Measurements from ENCODE around the gene USP3.
"Not testable (repeated sequence)": the region's sequence is repeated elsewhere in the genome, so short reads cannot be mapped to it uniquely, and the experiment has no call there.

USP3 gene

DNA sequence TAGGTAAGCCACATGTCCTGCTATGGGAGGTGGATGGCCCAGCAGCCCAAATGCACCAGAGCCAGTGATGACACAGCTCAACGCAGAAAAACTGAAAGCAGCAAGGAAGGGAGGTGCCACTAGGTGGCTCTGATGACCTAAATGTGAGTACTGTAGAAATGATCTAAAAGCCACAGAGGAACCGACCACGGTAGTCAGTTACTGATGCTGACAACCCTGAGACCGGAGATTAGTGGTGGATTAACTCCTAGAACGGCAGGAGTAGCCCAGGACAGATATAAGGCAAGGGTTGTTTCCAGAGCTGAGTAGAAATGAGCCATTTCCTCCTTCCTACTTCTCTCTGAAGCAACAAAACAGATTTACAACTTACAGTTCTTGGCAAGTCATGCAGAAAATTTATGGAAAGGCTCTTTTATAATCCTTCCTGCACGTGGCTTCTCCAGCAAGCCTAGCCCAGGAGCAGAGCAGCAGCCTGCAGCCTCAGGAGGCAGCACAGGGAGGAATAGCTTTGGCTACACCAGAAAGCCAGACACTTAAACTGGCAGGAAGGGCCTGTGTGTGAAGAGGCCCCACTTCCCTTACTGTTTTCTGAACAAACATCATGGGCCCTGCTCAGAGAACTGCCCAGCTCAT lies 105.9 kb downstream of the USP3 start:
- DNase-seq (ENCODE audit: low read depth), result no peak

DNA sequence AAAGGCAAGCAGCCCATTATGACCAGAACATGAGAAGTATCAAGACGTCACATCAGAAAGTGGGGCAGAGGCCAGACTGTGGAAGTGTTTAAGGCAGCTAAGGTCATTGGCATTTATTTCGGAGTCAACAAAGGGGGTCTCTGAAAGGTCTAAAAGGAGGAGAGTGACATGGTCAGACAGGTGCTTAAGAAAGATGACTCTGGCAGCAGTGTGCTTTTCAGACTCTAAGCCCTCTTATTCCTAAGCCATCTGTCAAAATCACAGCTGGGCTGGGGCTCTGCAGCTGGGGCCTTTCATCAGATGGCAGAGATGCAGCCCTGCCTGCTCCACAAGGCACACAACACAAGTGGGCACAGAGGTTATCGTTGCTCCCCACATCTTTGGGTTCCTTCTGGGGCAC lies 106.8 kb downstream of the USP3 start:
- DNase-seq (ENCODE audit: low read depth), result no peak

DNA sequence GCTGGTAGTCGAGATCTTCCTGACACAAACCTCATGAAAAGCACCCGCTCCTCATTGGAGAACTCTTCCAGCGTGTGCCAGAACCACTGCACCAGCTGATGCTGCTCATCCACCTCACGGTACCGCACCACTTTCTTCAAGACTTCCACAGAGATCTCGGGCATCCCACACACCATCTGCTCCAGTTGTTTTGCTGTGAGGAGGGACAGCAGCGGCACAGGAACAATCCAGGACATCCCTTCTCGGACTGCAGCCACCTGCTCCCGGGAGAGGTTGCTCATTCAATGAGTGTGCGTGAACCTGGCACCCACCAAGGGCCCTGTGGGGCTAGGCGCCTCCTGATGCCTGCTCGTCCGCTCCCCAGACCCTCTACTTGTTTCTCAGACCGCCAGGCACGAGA lies 107.9 kb downstream of the USP3 start:
- no peak for DNase-seq (ENCODE audit: low read depth)

DNA sequence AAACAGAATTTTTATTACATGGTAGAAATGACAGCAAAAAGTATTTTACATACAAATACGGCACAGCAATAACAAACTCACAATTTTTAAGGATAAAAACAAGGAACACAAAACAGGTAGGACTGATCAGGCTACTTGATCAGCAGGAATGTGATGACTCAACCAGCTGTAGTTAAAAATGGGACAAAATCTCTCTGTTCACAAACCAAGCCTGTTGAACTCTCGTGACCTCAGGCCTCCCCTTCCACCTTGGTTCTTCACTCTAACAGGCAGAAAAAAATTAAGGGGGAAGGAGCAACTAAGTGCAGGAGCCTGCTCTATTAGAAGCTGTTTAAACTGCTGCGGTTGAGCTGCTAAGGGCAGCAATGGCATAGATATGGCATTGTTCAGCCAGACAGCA lies 111.5 kb downstream of the USP3 start:
- DNase-seq (ENCODE audit: low read depth), result no peak

DNA sequence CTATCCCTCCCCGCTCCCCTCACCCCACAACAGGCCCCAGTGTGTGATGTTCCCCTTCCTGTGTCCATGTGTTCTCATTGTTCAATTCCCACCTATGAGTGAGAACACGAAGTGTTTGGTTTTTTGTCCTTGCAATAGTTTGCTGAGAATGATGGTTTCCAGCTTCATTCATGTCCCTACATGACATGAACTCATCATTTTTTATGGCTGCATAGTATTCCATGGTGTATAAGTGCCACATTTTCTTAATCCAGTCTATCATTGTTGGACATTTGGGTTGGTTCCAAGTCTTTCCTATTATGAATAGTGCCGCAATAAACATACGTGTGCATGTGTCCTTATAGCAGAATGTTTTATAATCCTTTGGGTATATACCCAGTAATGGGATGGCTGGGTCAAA lies 112.8 kb downstream of the USP3 start:
- DNase-seq (ENCODE audit: low read depth), result not testable (repeated sequence)

DNA sequence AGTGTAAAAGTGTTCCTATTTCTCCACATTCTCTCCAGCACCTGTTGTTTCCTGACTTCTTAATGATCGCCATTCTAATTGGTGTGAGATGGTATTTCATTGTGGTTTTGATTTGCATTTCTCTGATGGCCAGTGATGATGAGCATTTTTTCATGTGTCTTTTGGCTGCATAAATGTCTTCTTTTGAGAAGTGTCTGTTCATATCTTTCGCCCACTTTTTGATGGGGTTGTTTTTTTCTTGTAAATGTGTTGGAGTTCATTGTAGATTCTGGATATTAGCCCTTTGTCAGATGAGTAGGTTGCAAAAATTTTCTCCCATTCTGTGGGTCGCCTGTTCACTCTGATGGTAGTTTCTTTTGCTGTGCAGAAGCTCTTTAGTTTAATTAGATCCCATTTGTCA lies 113.2 kb downstream of the USP3 start:
- DNase-seq (ENCODE audit: low read depth), result not testable (repeated sequence)

DNA sequence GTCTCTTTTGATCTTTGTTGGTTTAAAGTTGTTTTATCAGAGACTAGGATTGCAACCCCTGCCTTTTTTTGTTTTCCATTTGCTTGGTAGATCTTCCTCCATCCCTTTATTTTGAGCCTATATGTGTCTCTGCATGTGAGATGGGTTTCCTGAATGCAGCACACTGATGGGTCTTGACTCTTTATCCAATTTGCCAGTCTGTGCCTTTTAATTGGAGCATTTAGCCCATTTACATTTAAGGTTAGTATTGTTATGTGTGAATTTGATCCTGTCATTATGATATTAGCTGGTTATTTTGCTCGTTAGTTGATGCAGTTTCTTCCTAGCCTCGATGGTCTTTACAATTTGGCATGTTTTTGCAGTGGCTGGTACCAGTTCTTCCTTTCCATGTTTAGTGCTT lies 116.4 kb downstream of the USP3 start:
- DNase-seq (ENCODE audit: low read depth), result not testable (repeated sequence)

DNA sequence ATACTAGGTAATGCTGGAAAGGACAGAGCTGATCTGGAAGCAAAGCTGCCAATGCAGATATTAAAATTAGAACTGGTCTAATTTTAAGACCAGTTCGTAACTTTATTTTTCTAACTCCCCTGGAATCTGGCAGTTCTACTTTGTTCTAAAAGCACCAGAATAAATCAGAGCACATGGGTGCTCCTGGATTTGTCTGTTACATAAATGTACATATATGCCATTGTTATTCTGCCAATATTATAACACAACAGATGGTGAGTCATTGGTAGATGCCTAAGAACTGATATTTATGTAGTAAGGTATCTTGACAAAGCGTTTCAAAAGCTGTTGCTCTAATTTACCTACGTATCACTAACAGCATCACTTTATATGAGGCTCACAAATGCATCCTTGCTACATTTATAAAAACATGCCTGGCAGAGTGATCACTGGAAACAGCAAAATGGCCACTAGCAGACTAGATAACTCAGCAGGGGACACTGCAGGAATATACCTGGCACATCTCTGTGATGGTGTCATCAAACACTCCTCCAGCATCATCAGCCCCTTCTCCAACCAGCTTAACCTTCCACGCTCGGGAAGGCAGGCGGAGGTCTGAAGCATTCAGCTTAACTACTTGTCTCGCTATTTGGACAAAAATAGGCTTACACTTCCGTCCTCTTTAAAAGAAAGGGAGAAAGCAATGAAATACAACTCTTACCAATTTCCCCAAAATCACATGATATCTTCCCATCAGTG lies 119.0 kb downstream of the USP3 start:
- DNase-seq (ENCODE audit: low read depth), result no peak

DNA sequence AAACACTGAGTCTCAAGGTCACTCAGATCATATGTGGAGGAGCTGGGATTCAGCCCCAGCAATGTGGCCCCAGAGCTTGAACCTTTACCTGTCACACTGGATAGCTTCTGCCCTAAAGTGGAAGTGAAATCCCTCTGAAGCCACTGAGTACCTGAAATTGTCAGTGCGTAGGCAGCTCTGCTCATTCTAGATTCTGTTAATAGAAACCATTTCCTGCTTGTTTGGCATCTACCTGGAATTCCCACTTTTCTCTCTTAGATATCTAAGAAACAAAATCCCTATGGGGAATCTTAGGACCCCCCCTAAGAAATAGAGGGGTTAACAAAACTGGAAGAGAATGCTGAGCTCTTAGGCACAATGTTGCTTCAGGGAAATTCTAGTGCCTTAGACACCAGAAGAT lies 122.6 kb downstream of the USP3 start:
- no peak for DNase-seq (ENCODE audit: low read depth)

DNA sequence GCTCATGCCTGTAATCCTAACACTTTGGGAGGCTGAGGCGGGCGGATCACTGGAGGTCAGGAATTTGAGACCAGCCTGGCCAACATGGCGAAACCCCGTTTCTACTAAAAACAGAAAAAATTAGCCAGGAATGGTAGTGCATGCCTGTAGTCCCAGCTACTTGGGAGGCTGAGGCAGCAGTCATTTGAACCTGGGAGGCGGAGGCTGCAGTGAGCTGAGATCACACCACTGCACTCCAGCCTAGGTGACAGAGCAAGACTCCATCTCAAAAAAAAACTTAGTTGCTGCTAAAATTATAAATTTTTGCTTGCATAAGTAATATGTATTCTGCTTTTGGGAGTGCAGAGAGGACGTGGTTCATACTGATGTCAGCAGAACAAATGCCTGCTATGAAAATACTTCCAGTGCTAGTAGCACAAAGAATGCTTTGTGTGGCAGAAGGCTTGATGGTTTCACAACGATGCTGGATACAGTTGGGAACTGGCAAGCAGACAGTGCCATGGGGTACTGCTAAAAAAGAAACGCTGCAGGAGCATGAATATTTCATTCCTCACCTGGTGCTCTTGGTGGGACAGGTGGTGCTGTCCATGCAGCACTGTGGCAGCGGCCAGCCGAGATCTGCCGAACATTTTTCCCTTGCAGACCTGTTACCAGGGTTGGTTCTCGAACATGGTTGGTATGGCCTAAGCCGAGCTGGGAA lies 123.9 kb downstream of the USP3 start:
- DNase-seq (ENCODE audit: low read depth), result no peak

DNA sequence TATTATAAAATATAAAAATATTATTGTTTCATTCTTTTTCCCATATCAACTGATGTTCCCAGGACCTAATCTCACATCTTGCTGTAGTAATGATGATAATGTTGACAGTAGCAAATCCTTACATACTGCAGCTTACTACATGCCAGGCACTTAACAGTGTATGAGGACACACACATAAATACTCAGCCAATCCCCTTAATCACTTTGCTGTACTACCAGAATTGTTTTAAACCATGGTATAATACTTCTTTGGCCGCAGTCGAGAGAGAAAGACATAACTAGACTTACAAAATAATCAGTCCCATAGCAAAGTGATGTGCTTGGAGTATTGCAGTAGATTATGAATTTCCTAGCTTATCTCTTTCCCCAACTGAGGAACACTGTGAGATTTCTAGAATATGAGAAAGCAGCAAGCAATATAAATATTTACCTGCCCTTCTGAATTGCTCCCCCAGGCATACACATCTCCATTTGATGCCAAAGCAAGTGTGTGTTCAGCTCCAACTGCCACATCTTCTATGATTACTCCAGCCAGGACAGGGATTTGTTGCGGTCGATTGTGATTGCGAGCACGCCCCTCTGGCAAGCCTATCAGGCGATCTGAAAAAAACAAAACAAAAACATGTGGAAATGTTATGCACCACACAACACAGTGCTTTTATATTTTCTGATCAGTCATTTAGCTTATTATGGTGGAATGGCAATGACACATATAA lies 125.8 kb downstream of the USP3 start:
- DNase-seq (ENCODE audit: low read depth), result no peak

DNA sequence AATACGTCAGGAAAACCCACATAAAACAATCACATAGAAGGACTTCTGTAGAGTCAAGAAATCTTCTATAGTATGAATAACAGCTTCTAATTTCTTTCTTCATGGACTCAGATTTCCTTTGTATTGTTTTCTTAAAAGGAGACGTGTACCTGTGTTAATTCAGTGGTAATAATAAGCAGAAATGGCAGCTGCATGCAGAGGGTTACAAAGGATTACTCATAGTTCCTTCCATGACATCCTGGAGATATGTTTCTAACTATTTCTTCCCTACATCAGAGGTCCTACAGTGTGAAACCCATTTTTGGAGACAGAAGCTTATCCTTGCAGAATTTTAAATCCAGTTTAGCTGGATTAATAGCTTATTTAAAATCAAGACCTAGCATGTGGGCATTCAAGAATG lies 128.9 kb downstream of the USP3 start:
- DNase-seq (ENCODE audit: low read depth), result no peak

DNA sequence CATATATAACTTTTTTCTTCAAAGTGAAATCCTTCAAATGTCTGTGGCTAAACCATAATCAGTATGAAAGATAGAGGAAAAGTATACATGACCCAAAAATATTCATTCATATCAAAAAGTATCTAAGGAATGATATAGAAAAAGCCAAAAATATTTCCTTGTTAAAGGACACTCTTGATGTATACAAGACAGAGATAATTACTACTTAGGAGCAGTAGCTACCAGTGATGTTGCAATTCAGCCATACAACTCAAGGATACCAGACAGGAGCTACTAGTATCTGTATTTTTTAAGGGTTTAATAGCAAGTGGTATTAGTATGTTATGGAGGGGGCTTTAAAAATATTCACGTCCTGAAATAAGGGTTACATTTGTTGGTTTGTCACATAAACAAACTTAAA lies 129.8 kb downstream of the USP3 start:
- DNase-seq (ENCODE audit: low read depth), result no peak

DNA sequence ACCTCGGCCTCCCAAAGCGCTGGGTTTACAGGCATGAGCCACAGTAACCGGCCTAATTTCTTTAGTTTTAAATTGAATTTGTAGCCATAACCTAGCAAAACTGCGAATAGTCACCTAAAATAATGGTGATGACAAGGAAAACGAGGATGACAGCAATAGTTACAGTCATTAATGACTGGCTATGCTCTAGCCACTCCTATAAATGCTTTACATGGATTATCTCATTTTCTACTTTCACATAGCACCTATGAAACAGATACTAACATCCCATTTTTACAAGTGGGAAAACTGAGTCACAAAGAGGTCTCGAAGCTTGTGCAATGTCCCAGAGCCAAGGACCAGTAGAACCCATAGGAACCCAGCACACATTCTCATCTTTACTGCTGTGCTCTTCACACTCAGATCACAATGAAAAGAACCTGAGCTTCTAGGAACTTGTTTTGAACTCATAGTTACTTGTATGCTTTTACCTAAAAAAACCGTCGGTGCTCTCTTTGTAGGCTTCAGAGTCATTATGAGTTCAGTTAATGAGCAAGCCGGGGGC lies 132.2 kb downstream of the USP3 start:
- DNase-seq (ENCODE audit: low read depth), result no peak

DNA sequence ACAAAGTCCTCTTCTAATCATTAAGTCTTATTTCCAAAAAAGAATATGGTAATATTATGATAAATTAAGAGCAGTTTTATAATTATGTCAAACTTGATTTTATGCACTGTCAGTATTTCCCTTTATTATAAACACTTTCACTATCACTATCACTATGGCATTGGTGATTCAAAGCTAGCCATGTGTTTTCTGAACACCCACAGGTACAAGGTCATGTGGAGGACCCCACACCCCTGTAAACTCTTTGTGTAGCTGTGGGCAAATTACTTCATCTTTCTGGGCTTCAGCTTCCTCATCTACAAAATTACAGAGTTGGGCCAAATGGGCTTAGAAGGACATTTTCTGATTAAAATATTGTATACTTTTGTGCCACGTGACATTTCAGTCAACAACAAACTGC lies 134.4 kb downstream of the USP3 start:
- no peak for DNase-seq (ENCODE audit: low read depth)

DNA sequence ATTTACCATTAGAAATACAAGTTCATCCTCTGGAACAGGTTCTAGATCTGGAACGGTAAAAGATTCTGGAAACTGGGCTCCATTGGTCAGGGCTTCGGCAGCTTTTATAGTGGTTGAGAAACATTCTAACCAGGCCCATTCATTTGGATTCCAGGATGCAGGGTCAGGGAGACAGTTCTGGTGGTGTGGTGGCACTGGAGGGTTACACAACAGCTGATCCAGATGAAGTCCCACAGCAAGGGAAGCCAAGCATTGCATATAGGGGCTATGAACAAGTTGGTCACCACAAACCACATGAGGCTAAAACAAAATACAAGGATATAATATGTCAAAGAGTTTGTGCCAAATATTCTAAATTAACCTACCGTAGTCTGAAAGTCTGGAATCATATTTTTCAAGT lies 135.8 kb downstream of the USP3 start:
- DNase-seq (ENCODE audit: low read depth), result no peak

Data from HS-27A (cell line).